ENCODE data around the gene SBK2. TPM values are rescaled to one million over a fixed set of nuclear protein-coding genes. Genes with fewer than 3 reads are reported as not detected.

The SBK2 gene
- total RNA-seq, 1 donor from 2014 or later = 0.17 TPM

GRCh38 chr19:55481794-55482155 is 55.2 kb downstream of the SBK2 start:
- H3K27me3 ChIP-seq (ENCODE audit: control insufficient read depth, insufficient read depth, low read length) = no peaks in the 10 kb centered on the region
- H3K36me3 ChIP-seq (ENCODE audit: control insufficient read depth, insufficient read depth, low read length) = peaks cover 1% of the 10 kb centered on the region
- DNase-seq (ENCODE audit: low read depth) = no peak
- TF ChIP-seq CTCF (IDR thresholded peaks at IDR 0.05; ENCODE audit: insufficient read depth, low read length, poor library complexity, severe bottlenecking) = no peak
- H3K4me3 ChIP-seq (ENCODE audit: low read depth, low read length) = no peak overlapping the region

- DNase-seq (ENCODE audit: low read depth) = no peak
- Histone ChIP-seq H3K36me3 (ENCODE audit: control insufficient read depth, insufficient read depth, low read length) (peaks cover 1% of the 10 kb centered on the region), H3K27me3 (ENCODE audit: control insufficient read depth, insufficient read depth, low read length) (no peaks in the 10 kb centered on the region), H3K4me3 (ENCODE audit: low read depth, low read length) (no peak overlapping the region)
- no peak for TF ChIP-seq CTCF (IDR thresholded peaks at IDR 0.05; ENCODE audit: insufficient read depth, low read length, poor library complexity, severe bottlenecking)
Measured at GRCh38 chr19:55481148-55481793, 55.7 kb downstream of the SBK2 start.

GRCh38 chr19:55479451-55480230 is 57.3 kb downstream of the SBK2 start:
- Histone ChIP-seq H3K4me3 (ENCODE audit: low read depth, low read length) (no peak overlapping the region), H3K27me3 (ENCODE audit: control insufficient read depth, insufficient read depth, low read length) (no peaks in the 10 kb centered on the region), H3K36me3 (ENCODE audit: control insufficient read depth, insufficient read depth, low read length) (peaks cover 1% of the 10 kb centered on the region)
- no peak for DNase-seq (ENCODE audit: low read depth)
- TF ChIP-seq CTCF (IDR thresholded peaks at IDR 0.05; ENCODE audit: insufficient read depth, low read length, poor library complexity, severe bottlenecking) = no peak

GRCh38 chr19:55479045-55479444 is 57.9 kb downstream of the SBK2 start:
- DNase-seq (ENCODE audit: low read depth) = no peak
- no peaks in the 10 kb centered on the region for H3K27me3 ChIP-seq (ENCODE audit: control insufficient read depth, insufficient read depth, low read length)
- TF ChIP-seq CTCF (IDR thresholded peaks at IDR 0.05; ENCODE audit: insufficient read depth, low read length, poor library complexity, severe bottlenecking) = no peak
- H3K4me3 ChIP-seq (ENCODE audit: low read depth, low read length) = no peak overlapping the region
- peaks cover 1% of the 10 kb centered on the region for H3K36me3 ChIP-seq (ENCODE audit: control insufficient read depth, insufficient read depth, low read length)

Other genes starting within 250 kb of the SBK2 start
- gene TMEM150B, start 211.8 kb downstream of the SBK2 start, total RNA-seq = not detected in 2 replicates
- 9.6 and 11.9 TPM in 2 replicates for gene KMT5C, start 197.3 kb downstream of the SBK2 start, total RNA-seq
- 0.14 and 0.29 TPM in 2 replicates for gene COX6B2, start 182.4 kb downstream of the SBK2 start, total RNA-seq
- gene GARIN5B, start 173.9 kb downstream of the SBK2 start, total RNA-seq = 0.07 TPM in 1 of 2 replicates, not detected in the other
- 32.1 and 38.7 TPM in 2 replicates for gene IL11, start 166.7 kb downstream of the SBK2 start, total RNA-seq
- gene TMEM190, start 160.3 kb downstream of the SBK2 start, total RNA-seq = not detected in 2 replicates
- gene TMEM238, start 152.8 kb downstream of the SBK2 start, total RNA-seq = 1.4 and 4.1 TPM in 2 replicates
- gene RPL28, start 151.2 kb downstream of the SBK2 start, total RNA-seq = 630 and 742 TPM in 2 replicates
- gene UBE2S, start 129.3 kb downstream of the SBK2 start, total RNA-seq = 53.4 and 53.6 TPM in 2 replicates
- not detected in 2 replicates for gene SHISA7, start 93.8 kb downstream of the SBK2 start, total RNA-seq
- gene ISOC2, start 75.5 kb downstream of the SBK2 start, total RNA-seq = 49.8 and 60.5 TPM in 2 replicates
- not detected in 2 replicates for gene C19orf85, start 72.4 kb downstream of the SBK2 start, total RNA-seq
- gene ZNF628, start 60.5 kb downstream of the SBK2 start, total RNA-seq = 7.3 and 15.8 TPM in 2 replicates
- 17.1 and 18.2 TPM in 2 replicates for gene NAT14, start 51.9 kb downstream of the SBK2 start, total RNA-seq
- gene SSC5D, start 48.7 kb downstream of the SBK2 start, total RNA-seq = 0.21 and 0.33 TPM in 2 replicates
- 0.33 TPM in 1 of 2 replicates, not detected in the other for gene SBK3, start 8.4 kb upstream of the SBK2 start, total RNA-seq
- 14.4 and 22.0 TPM in 2 replicates for gene ZNF579, start 43.7 kb upstream of the SBK2 start, total RNA-seq
- gene FIZ1, start 62.4 kb upstream of the SBK2 start, total RNA-seq = 8.4 and 9.4 TPM in 2 replicates
- 32.7 and 35.0 TPM in 2 replicates for gene ZNF524, start 63.2 kb upstream of the SBK2 start, total RNA-seq
- gene ZNF865, start 68.5 kb upstream of the SBK2 start, total RNA-seq = 5.6 and 7.6 TPM in 2 replicates
- gene ZNF784, start 87.4 kb upstream of the SBK2 start, total RNA-seq = 3.6 and 6.3 TPM in 2 replicates
- gene ZNF580, start 103.9 kb upstream of the SBK2 start, total RNA-seq = 10.1 and 10.4 TPM in 2 replicates
- 36.9 and 41.8 TPM in 2 replicates for gene ZNF581, start 106.5 kb upstream of the SBK2 start, total RNA-seq
- gene CCDC106, start 111.1 kb upstream of the SBK2 start, total RNA-seq = 12.0 and 12.2 TPM in 2 replicates
- 153 and 164 TPM in 2 replicates for gene U2AF2, start 117.9 kb upstream of the SBK2 start, total RNA-seq
- gene EPN1, start 138.1 kb upstream of the SBK2 start, total RNA-seq = 155 and 186 TPM in 2 replicates
- gene NLRP9, start 201.3 kb upstream of the SBK2 start, total RNA-seq = not detected in 2 replicates
- gene RFPL4A, start 222.0 kb upstream of the SBK2 start, total RNA-seq = not detected in 2 replicates
- not detected in 2 replicates for gene RFPL4AL1, start 232.0 kb upstream of the SBK2 start, total RNA-seq

All from kidney epithelial cell (primary cell).